ENCODE data around the gene C1orf232. TPM values are rescaled to one million over a fixed set of nuclear protein-coding genes. Genes with fewer than 3 reads are reported as not detected.

The C1orf232 gene
- total and polyA plus RNA-seq, 2 experiments from 2014 or later, result not detected

DNA sequence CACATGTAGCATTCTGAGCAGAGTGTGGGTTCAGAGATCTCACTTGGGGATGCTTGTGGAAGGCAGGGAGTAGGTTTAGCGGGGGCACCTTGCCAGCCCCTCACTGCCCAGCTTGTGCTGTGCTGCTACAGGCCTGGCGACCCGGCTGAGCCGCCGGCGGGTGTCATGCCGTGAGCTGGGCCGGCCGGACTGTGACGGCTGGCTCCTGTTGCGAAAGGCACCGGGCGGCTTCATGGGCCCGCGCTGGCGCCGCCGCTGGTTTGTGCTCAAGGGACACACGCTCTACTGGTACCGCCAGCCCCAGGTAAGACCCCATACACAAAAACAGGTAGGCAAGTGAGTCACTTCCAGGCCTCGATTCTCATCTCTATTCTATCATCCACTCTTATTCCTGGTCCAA is 16.1 kb upstream of the C1orf232 start:
- Mint-ChIP-seq H3K27ac (no peak overlapping the region), H3K9me3 (no peaks in the 10 kb centered on the region), H3K4me1 (peaks cover under 1% of the 10 kb centered on the region; the same call in 2 of the 3 replicates), H3K4me3 (no peak overlapping the region), H3K36me3 (ENCODE audit: low read depth) (peaks cover 16% of the 10 kb centered on the region), H3K27me3 (ENCODE audit: insufficient read depth, low read depth, poor library complexity) (peaks cover 9% of the 10 kb centered on the region)
- no peaks in the 10 kb centered on the region for H3K27me3 ChIP-seq (ENCODE audit: insufficient read depth)
- no peak overlapping the region for H3K27ac ChIP-seq (ENCODE audit: low read depth)
- H3K36me3 ChIP-seq (ENCODE audit: insufficient read depth), result no peaks in the 10 kb centered on the region
- no peak overlapping the region for H3K4me2 ChIP-seq
- H4K20me1 ChIP-seq (replicated peaks; ENCODE audit: insufficient read depth), result no peaks in the 10 kb centered on the region
- TF ChIP-seq CREB1 (CRISPR knock-in tag; IDR thresholded peaks at IDR 0.05; ENCODE audit: low read depth) (no peak), EZH2 (IDR thresholded peaks at IDR 0.05; ENCODE audit: low read depth, unreplicated experiment) (no peak), STAT1 (IDR thresholded peaks at IDR 0.05; ENCODE audit: unreplicated experiment) (no peak)
- no peak for DNase-seq (ENCODE audit: low spot score)
- no peak for ATAC-seq
- no peaks in the 10 kb centered on the region for H3K79me2 ChIP-seq (replicated peaks; ENCODE audit: insufficient read depth)
- no peak overlapping the region for H2AFZ ChIP-seq
- no peak overlapping the region for H3K4me3 ChIP-seq
- H3K9me2 ChIP-seq (ENCODE audit: insufficient read depth), result no peaks in the 10 kb centered on the region
- no peaks in the 10 kb centered on the region for H3K4me1 ChIP-seq (ENCODE audit: insufficient read depth)
- 0 out of 2 replicates have a peak, but pooled peaks cover 4% of the 10 kb centered on the region for H3F3A ChIP-seq (replicated peaks; ENCODE audit: low read depth)

DNA sequence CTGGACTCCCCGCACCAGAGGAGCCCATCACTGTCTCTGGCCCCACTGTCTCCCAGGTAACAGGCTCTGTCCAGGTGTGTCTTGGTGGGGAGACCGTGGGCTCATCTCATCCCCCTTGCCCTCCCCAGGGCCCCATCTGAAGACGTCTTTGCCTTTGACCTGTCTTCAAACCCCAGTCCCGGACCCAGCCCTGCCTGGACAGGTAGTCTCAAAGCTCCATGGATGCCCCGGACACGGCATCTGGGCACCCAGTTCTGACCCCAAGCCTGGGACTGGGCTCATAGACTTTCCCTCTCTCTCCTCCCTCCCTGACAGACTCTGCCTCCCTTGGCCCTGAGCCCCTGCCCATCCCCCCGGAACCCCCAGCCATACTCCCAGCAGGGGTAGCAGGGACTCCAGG is 15.3 kb upstream of the C1orf232 start:
- peaks cover 4% of the 10 kb centered on the region for H3K27me3 Mint-ChIP-seq (ENCODE audit: insufficient read depth, low read depth, poor library complexity)

More for the DNA sequence above, 15.3 kb upstream of the C1orf232 start:
- H3K4me3 Mint-ChIP-seq, result no peak overlapping the region
- H3K4me1 Mint-ChIP-seq, result no peaks in the 10 kb centered on the region
- DNase-seq (ENCODE audit: low spot score) (no peak), ATAC-seq (no peak)
- Histone ChIP-seq H3F3A (replicated peaks; ENCODE audit: low read depth) (no peaks in the 10 kb centered on the region), H3K27me3 (ENCODE audit: insufficient read depth) (no peaks in the 10 kb centered on the region), H3K27ac (ENCODE audit: low read depth) (no peak overlapping the region), H3K4me3 (no peak overlapping the region), H4K20me1 (replicated peaks; ENCODE audit: insufficient read depth) (no peaks in the 10 kb centered on the region), H3K4me2 (no peak overlapping the region), H3K79me2 (replicated peaks; ENCODE audit: insufficient read depth) (no peaks in the 10 kb centered on the region), H3K9me2 (ENCODE audit: insufficient read depth) (no peaks in the 10 kb centered on the region), H3K36me3 (ENCODE audit: insufficient read depth) (no peaks in the 10 kb centered on the region), H2AFZ (no peak overlapping the region), H3K4me1 (ENCODE audit: insufficient read depth) (no peaks in the 10 kb centered on the region)
- peaks cover 10% of the 10 kb centered on the region for H3K36me3 Mint-ChIP-seq (ENCODE audit: low read depth)
- TF ChIP-seq JUNB (IDR thresholded peaks at IDR 0.05; ENCODE audit: unreplicated experiment) (no peak), EZH2phosphoT487 (IDR thresholded peaks at IDR 0.05; ENCODE audit: unreplicated experiment) (no peak), NANOG (IDR thresholded peaks at IDR 0.05; ENCODE audit: borderline replicate concordance) (no peak), POLR2AphosphoS5 (IDR thresholded peaks at IDR 0.05; ENCODE audit: low read depth) (no peak), STAT1 (IDR thresholded peaks at IDR 0.05; ENCODE audit: unreplicated experiment) (no peak)
- TF ChIP-seq, protein P1, sequence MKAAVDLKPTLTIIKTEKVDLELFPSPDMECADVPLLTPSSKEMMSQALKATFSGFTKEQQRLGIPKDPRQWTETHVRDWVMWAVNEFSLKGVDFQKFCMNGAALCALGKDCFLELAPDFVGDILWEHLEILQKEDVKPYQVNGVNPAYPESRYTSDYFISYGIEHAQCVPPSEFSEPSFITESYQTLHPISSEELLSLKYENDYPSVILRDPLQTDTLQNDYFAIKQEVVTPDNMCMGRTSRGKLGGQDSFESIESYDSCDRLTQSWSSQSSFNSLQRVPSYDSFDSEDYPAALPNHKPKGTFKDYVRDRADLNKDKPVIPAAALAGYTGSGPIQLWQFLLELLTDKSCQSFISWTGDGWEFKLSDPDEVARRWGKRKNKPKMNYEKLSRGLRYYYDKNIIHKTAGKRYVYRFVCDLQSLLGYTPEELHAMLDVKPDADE (IDR thresholded peaks at IDR 0.05), result no peak
- TF ChIP-seq, protein P2, sequence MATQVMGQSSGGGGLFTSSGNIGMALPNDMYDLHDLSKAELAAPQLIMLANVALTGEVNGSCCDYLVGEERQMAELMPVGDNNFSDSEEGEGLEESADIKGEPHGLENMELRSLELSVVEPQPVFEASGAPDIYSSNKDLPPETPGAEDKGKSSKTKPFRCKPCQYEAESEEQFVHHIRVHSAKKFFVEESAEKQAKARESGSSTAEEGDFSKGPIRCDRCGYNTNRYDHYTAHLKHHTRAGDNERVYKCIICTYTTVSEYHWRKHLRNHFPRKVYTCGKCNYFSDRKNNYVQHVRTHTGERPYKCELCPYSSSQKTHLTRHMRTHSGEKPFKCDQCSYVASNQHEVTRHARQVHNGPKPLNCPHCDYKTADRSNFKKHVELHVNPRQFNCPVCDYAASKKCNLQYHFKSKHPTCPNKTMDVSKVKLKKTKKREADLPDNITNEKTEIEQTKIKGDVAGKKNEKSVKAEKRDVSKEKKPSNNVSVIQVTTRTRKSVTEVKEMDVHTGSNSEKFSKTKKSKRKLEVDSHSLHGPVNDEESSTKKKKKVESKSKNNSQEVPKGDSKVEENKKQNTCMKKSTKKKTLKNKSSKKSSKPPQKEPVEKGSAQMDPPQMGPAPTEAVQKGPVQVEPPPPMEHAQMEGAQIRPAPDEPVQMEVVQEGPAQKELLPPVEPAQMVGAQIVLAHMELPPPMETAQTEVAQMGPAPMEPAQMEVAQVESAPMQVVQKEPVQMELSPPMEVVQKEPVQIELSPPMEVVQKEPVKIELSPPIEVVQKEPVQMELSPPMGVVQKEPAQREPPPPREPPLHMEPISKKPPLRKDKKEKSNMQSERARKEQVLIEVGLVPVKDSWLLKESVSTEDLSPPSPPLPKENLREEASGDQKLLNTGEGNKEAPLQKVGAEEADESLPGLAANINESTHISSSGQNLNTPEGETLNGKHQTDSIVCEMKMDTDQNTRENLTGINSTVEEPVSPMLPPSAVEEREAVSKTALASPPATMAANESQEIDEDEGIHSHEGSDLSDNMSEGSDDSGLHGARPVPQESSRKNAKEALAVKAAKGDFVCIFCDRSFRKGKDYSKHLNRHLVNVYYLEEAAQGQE (IDR thresholded peaks at IDR 0.05; ENCODE audit: unreplicated experiment), result no peak
- TF ChIP-seq, protein P3, sequence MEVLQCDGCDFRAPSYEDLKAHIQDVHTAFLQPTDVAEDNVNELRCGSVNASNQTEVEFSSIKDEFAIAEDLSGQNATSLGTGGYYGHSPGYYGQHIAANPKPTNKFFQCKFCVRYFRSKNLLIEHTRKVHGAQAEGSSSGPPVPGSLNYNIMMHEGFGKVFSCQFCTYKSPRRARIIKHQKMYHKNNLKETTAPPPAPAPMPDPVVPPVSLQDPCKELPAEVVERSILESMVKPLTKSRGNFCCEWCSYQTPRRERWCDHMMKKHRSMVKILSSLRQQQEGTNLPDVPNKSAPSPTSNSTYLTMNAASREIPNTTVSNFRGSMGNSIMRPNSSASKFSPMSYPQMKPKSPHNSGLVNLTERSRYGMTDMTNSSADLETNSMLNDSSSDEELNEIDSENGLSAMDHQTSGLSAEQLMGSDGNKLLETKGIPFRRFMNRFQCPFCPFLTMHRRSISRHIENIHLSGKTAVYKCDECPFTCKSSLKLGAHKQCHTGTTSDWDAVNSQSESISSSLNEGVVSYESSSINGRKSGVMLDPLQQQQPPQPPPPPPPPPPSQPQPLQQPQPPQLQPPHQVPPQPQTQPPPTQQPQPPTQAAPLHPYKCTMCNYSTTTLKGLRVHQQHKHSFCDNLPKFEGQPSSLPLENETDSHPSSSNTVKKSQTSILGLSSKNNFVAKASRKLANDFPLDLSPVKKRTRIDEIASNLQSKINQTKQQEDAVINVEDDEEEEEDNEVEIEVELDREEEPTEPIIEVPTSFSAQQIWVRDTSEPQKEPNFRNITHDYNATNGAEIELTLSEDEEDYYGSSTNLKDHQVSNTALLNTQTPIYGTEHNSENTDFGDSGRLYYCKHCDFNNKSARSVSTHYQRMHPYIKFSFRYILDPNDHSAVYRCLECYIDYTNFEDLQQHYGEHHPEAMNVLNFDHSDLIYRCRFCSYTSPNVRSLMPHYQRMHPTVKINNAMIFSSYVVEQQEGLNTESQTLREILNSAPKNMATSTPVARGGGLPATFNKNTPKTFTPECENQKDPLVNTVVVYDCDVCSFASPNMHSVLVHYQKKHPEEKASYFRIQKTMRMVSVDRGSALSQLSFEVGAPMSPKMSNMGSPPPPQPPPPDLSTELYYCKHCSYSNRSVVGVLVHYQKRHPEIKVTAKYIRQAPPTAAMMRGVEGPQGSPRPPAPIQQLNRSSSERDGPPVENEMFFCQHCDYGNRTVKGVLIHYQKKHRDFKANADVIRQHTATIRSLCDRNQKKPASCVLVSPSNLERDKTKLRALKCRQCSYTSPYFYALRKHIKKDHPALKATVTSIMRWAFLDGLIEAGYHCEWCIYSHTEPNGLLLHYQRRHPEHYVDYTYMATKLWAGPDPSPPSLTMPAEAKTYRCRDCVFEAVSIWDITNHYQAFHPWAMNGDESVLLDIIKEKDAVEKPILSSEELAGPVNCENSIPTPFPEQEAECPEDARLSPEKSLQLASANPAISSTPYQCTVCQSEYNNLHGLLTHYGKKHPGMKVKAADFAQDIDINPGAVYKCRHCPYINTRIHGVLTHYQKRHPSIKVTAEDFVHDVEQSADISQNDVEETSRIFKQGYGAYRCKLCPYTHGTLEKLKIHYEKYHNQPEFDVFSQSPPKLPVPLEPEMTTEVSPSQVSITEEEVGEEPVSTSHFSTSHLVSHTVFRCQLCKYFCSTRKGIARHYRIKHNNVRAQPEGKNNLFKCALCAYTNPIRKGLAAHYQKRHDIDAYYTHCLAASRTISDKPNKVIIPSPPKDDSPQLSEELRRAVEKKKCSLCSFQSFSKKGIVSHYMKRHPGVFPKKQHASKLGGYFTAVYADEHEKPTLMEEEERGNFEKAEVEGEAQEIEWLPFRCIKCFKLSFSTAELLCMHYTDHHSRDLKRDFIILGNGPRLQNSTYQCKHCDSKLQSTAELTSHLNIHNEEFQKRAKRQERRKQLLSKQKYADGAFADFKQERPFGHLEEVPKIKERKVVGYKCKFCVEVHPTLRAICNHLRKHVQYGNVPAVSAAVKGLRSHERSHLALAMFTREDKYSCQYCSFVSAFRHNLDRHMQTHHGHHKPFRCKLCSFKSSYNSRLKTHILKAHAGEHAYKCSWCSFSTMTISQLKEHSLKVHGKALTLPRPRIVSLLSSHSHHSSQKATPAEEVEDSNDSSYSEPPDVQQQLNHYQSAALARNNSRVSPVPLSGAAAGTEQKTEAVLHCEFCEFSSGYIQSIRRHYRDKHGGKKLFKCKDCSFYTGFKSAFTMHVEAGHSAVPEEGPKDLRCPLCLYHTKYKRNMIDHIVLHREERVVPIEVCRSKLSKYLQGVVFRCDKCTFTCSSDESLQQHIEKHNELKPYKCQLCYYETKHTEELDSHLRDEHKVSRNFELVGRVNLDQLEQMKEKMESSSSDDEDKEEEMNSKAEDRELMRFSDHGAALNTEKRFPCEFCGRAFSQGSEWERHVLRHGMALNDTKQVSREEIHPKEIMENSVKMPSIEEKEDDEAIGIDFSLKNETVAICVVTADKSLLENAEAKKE (CRISPR knock-in tag; IDR thresholded peaks at IDR 0.05), result no peak
- H3K9me3 Mint-ChIP-seq, result no peaks in the 10 kb centered on the region
- no peak overlapping the region for H3K27ac Mint-ChIP-seq
